ENCODE measurements around the gene CSK. TPM values are rescaled to one million over a fixed set of nuclear protein-coding genes. Genes with fewer than 3 reads are reported as not detected.

Gene CSK
- total RNA-seq, 2 donors from 2014 or later = 64.3 to 68.5 TPM

DNA sequence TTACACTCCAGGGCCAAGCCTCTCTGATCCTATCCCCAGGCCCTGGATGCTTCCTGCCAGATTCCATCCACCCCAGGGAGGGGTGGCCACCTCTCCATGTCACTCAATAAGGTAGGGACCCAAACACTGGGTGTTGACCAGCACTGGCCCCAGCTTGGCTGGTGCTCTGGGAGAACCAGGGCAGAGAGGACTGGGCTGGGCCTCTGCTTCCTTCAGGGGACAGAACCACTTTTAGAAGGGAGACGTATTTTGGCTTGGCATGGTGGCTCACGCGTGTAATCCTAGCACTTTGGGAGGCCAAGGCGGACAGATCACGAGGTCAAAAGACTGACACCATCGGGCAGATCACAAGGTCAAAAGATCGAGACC, 39.9 kb downstream of the CSK start:
- Histone ChIP-seq H3K36me3 (ENCODE audit: control insufficient read depth, insufficient read depth, low read length) (no peaks in the 10 kb centered on the region), H3K4me3 (ENCODE audit: low read length) (no peak overlapping the region), H3K4me1 (ENCODE audit: control insufficient read depth, insufficient read depth, low read length) (peaks cover 9% of the 10 kb centered on the region), H3K27ac (ENCODE audit: low read depth, low read length) (no peak overlapping the region), H3K9me3 (ENCODE audit: control insufficient read depth, low read length) (no peaks in the 10 kb centered on the region), H3K27me3 (ENCODE audit: control insufficient read depth, insufficient read depth, low read length, poor library complexity, severe bottlenecking) (peaks cover 35% of the 10 kb centered on the region), H3K9ac (ENCODE audit: extremely low read depth, low read length, poor library complexity, severe bottlenecking) (no peak overlapping the region)
- TF ChIP-seq, protein P1, sequence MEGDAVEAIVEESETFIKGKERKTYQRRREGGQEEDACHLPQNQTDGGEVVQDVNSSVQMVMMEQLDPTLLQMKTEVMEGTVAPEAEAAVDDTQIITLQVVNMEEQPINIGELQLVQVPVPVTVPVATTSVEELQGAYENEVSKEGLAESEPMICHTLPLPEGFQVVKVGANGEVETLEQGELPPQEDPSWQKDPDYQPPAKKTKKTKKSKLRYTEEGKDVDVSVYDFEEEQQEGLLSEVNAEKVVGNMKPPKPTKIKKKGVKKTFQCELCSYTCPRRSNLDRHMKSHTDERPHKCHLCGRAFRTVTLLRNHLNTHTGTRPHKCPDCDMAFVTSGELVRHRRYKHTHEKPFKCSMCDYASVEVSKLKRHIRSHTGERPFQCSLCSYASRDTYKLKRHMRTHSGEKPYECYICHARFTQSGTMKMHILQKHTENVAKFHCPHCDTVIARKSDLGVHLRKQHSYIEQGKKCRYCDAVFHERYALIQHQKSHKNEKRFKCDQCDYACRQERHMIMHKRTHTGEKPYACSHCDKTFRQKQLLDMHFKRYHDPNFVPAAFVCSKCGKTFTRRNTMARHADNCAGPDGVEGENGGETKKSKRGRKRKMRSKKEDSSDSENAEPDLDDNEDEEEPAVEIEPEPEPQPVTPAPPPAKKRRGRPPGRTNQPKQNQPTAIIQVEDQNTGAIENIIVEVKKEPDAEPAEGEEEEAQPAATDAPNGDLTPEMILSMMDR (conservative IDR thresholded peaks at IDR 0.05) = no peak
- H3K4me3 Mint-ChIP-seq = no peak overlapping the region
- no peaks in the 10 kb centered on the region for H3K9me3 Mint-ChIP-seq
- no peak overlapping the region for H3K27ac Mint-ChIP-seq
- WGBS, 2 experiments (ENCODE audit: insufficient coverage in 1 of 2, insufficient read length in 1 of 2) = 85 to 91% methylated on average over 6 to 7 of the region's 7 CpGs
- H3K27me3 Mint-ChIP-seq (ENCODE audit: insufficient read depth) = peaks cover 29% of the 10 kb centered on the region
- H3K4me1 Mint-ChIP-seq = peaks cover 6% of the 10 kb centered on the region
- no peaks in the 10 kb centered on the region for H3K36me3 Mint-ChIP-seq (ENCODE audit: low read depth)
- DNase-seq = no peak

DNA sequence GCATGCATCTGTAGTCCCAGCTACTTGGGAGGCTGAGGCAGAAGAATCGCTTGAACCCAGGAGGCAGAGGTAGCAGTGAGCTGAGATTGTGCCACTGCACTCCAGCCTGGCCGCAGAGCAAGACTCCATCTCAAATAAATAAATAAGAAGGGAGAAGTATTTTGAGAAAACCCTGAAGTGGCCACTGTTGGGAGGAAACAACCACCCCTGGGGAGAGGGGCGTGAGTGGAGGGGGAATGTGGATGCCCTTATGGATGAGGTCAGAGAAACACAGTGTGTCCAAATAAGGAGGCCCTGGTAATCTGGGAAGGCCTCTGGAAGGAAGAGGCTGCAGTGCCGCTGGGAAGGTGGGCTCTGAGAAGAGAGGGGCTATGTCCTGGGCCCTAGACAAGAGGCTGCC, 40.4 kb downstream of the CSK start:
- WGBS, 2 experiments (ENCODE audit: insufficient coverage in 1 of 2, insufficient read length in 1 of 2) = 85 to 88% methylated on average over 2 to 4 of the region's 4 CpGs
- H3K27me3 ChIP-seq (ENCODE audit: control insufficient read depth, insufficient read depth, low read length, poor library complexity, severe bottlenecking) = peaks cover 40% of the 10 kb centered on the region
- peaks cover 33% of the 10 kb centered on the region for H3K27me3 Mint-ChIP-seq (ENCODE audit: insufficient read depth)

DNA sequence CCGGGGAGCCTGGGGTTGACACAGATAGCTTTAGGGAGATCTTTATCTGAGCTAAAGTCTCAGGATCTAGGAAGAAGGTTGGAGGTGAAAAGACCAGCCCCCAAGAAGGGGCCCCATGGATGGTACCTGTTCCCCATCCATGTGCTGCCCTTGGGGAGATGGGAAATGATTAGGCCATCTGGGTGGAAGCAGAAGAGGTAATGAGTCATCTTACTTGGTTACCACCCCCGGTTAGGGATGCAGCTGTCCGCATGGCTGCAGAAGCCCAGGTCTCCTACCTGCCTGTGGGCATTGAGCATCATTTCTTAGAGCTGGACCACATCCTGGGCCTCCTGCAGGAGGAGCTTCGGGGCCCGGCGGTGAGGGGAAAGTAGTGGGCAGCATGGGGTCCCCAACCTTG, 41.4 kb downstream of the CSK start:
- Mint-ChIP-seq H3K4me3 (no peak overlapping the region), H3K36me3 (ENCODE audit: low read depth) (no peaks in the 10 kb centered on the region), H3K27me3 (ENCODE audit: insufficient read depth) (peaks cover 42% of the 10 kb centered on the region), H3K9me3 (no peaks in the 10 kb centered on the region), H3K4me1 (no peaks in the 10 kb centered on the region), H3K27ac (no peak overlapping the region)
- Histone ChIP-seq H3K36me3 (ENCODE audit: control insufficient read depth, insufficient read depth, low read length) (no peaks in the 10 kb centered on the region), H3K27ac (ENCODE audit: low read depth, low read length) (no peak overlapping the region), H3K9ac (ENCODE audit: extremely low read depth, low read length, poor library complexity, severe bottlenecking) (no peak overlapping the region), H3K4me3 (ENCODE audit: low read length) (no peak overlapping the region), H3K9me3 (ENCODE audit: control insufficient read depth, low read length) (no peaks in the 10 kb centered on the region), H3K4me1 (ENCODE audit: control insufficient read depth, insufficient read depth, low read length) (peaks cover 9% of the 10 kb centered on the region), H3K27me3 (ENCODE audit: control insufficient read depth, insufficient read depth, low read length, poor library complexity, severe bottlenecking) (peaks cover 51% of the 10 kb centered on the region)
- WGBS, 2 experiments (ENCODE audit: insufficient coverage in 1 of 2, insufficient read length in 1 of 2) = 92 to 100% methylated on average over 4 to 6 of the region's 6 CpGs
- DNase-seq = no peak
- TF ChIP-seq, protein P1 (conservative IDR thresholded peaks at IDR 0.05) = no peak

More for the DNA sequence above, 40.4 kb downstream of the CSK start:
- Histone ChIP-seq H3K4me1 (ENCODE audit: control insufficient read depth, insufficient read depth, low read length) (peaks cover 9% of the 10 kb centered on the region), H3K27ac (ENCODE audit: low read depth, low read length) (no peak overlapping the region), H3K36me3 (ENCODE audit: control insufficient read depth, insufficient read depth, low read length) (no peaks in the 10 kb centered on the region), H3K9me3 (ENCODE audit: control insufficient read depth, low read length) (no peaks in the 10 kb centered on the region), H3K4me3 (ENCODE audit: low read length) (no peak overlapping the region), H3K9ac (ENCODE audit: extremely low read depth, low read length, poor library complexity, severe bottlenecking) (no peak overlapping the region)
- DNase-seq = no peak
- Mint-ChIP-seq H3K9me3 (no peaks in the 10 kb centered on the region), H3K4me3 (no peak overlapping the region), H3K27ac (no peak overlapping the region), H3K36me3 (ENCODE audit: low read depth) (no peaks in the 10 kb centered on the region), H3K4me1 (peaks cover 2% of the 10 kb centered on the region)
- TF ChIP-seq, protein P1 (conservative IDR thresholded peaks at IDR 0.05) = no peak

All from endodermal cell (in vitro differentiated cells).